Mucosa of stomach (tissue), 1 donor: ENCODE measurements around the gene JPT1.

ENCODE experiments used
- H3K27me3 ChIP-seq: one replicate; pipeline ENCODE4 v1.7.0; 2013; ENCODE audit warnings: mild to moderate bottlenecking, low read length; ENCODE audit not compliant: control insufficient read depth, insufficient read depth
- H3K36me3 ChIP-seq: one replicate; pipeline ENCODE4 v1.7.0; 2013; ENCODE audit warnings: low read length; ENCODE audit not compliant: control insufficient read depth, insufficient read depth
- H3K4me1 ChIP-seq: one replicate; pipeline ENCODE4 v1.7.0; 2013; ENCODE audit warnings: mild to moderate bottlenecking, low read length; ENCODE audit not compliant: control insufficient read depth, insufficient read depth
- H3K4me3 ChIP-seq: one replicate; pipeline ENCODE4 v1.7.0; 2013; ENCODE audit warnings: low read length
- H3K9ac ChIP-seq: one replicate; pipeline ENCODE4 v1.7.0; 2013; ENCODE audit warnings: mild to moderate bottlenecking, low read length, moderate library complexity
- H3K9me3 ChIP-seq: one replicate; pipeline ENCODE4 v1.7.0; 2013; ENCODE audit warnings: mild to moderate bottlenecking, low read length, moderate library complexity; ENCODE audit not compliant: control insufficient read depth
- donor health status: Pancreatic carcinoma.

The JPT1 gene

GRCh38 chr17:75109046-75109406 lies 45.3 kb downstream of the JPT1 start:
- H3K27me3 ChIP-seq, result no peaks in the 10 kb centered on the region
- H3K36me3 ChIP-seq, result no peaks in the 10 kb centered on the region
- H3K9me3 ChIP-seq, result no peaks in the 10 kb centered on the region
- H3K4me1 ChIP-seq, result peaks cover 37% of the 10 kb centered on the region
- peak overlapping the region; percentile 71 for H3K9ac ChIP-seq
- H3K4me3 ChIP-seq, result peak overlapping the region; percentile 67

GRCh38 chr17:75108193-75108592 lies 46.1 kb downstream of the JPT1 start:
- Histone ChIP-seq H3K27me3 (no peaks in the 10 kb centered on the region), H3K4me3 (no peak overlapping the region), H3K36me3 (no peaks in the 10 kb centered on the region), H3K4me1 (peaks cover 32% of the 10 kb centered on the region), H3K9me3 (no peaks in the 10 kb centered on the region), H3K9ac (no peak overlapping the region)

GRCh38 chr17:75105126-75106080 lies 48.9 kb downstream of the JPT1 start:
- H3K36me3 ChIP-seq, result no peaks in the 10 kb centered on the region
- H3K27me3 ChIP-seq, result no peaks in the 10 kb centered on the region
- no peaks in the 10 kb centered on the region for H3K9me3 ChIP-seq
- peak overlapping the region; percentile 25 for H3K9ac ChIP-seq
- H3K4me3 ChIP-seq, result no peak overlapping the region
- peaks cover 18% of the 10 kb centered on the region for H3K4me1 ChIP-seq

GRCh38 chr17:75103601-75104554 lies 50.4 kb downstream of the JPT1 start:
- H3K27me3 ChIP-seq, result no peaks in the 10 kb centered on the region
- H3K36me3 ChIP-seq, result no peaks in the 10 kb centered on the region
- H3K4me1 ChIP-seq, result peaks cover 10% of the 10 kb centered on the region
- no peak overlapping the region for H3K9ac ChIP-seq
- H3K9me3 ChIP-seq, result no peaks in the 10 kb centered on the region
- H3K4me3 ChIP-seq, result no peak overlapping the region

- Histone ChIP-seq H3K9ac (no peak overlapping the region), H3K36me3 (no peaks in the 10 kb centered on the region)
Measured at GRCh38 chr17:75102385-75102821, 51.9 kb downstream of the JPT1 start.

GRCh38 chr17:75099881-75100595 lies 54.3 kb downstream of the JPT1 start:
- Histone ChIP-seq H3K9me3 (no peaks in the 10 kb centered on the region), H3K36me3 (no peaks in the 10 kb centered on the region), H3K4me1 (peaks cover 19% of the 10 kb centered on the region), H3K27me3 (no peaks in the 10 kb centered on the region), H3K9ac (no peak overlapping the region), H3K4me3 (no peak overlapping the region)

More at GRCh38 chr17:75102385-75102821, 51.9 kb downstream of the JPT1 start:
- H3K4me1 ChIP-seq, result peaks cover 7% of the 10 kb centered on the region
- no peak overlapping the region for H3K4me3 ChIP-seq
- H3K9me3 ChIP-seq, result no peaks in the 10 kb centered on the region
- no peaks in the 10 kb centered on the region for H3K27me3 ChIP-seq

- H3K9me3 ChIP-seq, result no peaks in the 10 kb centered on the region
- H3K9ac ChIP-seq, result no peak overlapping the region
- H3K27me3 ChIP-seq, result no peaks in the 10 kb centered on the region
- H3K4me1 ChIP-seq, result peaks cover 30% of the 10 kb centered on the region
- no peak overlapping the region for H3K4me3 ChIP-seq
- no peaks in the 10 kb centered on the region for H3K36me3 ChIP-seq
Measured at GRCh38 chr17:75098861-75099260, 55.5 kb downstream of the JPT1 start.

- H3K9me3 ChIP-seq, result no peaks in the 10 kb centered on the region
- peaks cover 40% of the 10 kb centered on the region for H3K4me1 ChIP-seq
- no peaks in the 10 kb centered on the region for H3K36me3 ChIP-seq
- no peak overlapping the region for H3K4me3 ChIP-seq
- no peaks in the 10 kb centered on the region for H3K27me3 ChIP-seq
- no peak overlapping the region for H3K9ac ChIP-seq
Measured at GRCh38 chr17:75097865-75098264, 56.4 kb downstream of the JPT1 start.

- H3K27me3 ChIP-seq, result no peaks in the 10 kb centered on the region
- peaks cover 57% of the 10 kb centered on the region for H3K4me1 ChIP-seq
- no peaks in the 10 kb centered on the region for H3K36me3 ChIP-seq
- H3K9ac ChIP-seq, result no peak overlapping the region
- no peaks in the 10 kb centered on the region for H3K9me3 ChIP-seq
- H3K4me3 ChIP-seq, result no peak overlapping the region
Measured at GRCh38 chr17:75096082-75096625, 58.2 kb downstream of the JPT1 start.

- H3K4me3 ChIP-seq, result no peak overlapping the region
- peaks cover 69% of the 10 kb centered on the region for H3K4me1 ChIP-seq
- H3K9ac ChIP-seq, result peak overlapping the region; percentile 25
- no peaks in the 10 kb centered on the region for H3K9me3 ChIP-seq
- no peaks in the 10 kb centered on the region for H3K36me3 ChIP-seq
- H3K27me3 ChIP-seq, result no peaks in the 10 kb centered on the region
Measured at GRCh38 chr17:75094871-75095399, 59.4 kb downstream of the JPT1 start.

GRCh38 chr17:75093548-75094158 lies 60.7 kb downstream of the JPT1 start:
- Histone ChIP-seq H3K9ac (peak overlapping the region; percentile 38), H3K4me1 (peaks cover 82% of the 10 kb centered on the region), H3K4me3 (no peak overlapping the region)

More at GRCh38 chr17:75093548-75094158, 60.7 kb downstream of the JPT1 start:
- Histone ChIP-seq H3K27me3 (no peaks in the 10 kb centered on the region), H3K36me3 (no peaks in the 10 kb centered on the region), H3K9me3 (no peaks in the 10 kb centered on the region)
